HepG2 (cell line): ENCODE results near the gene MFF.

Source experiments
- ARNTL ChIP-seq: sonication (generic); formaldehyde crosslinking; IDR thresholded peaks from 2 replicates; pipeline ENCODE4 v1.4.0; 2020; ENCODE audit warnings: mild to moderate bottlenecking, missing genetic modification reagents
- DPF2 ChIP-seq: sonication (generic); formaldehyde crosslinking; IDR thresholded peaks from 2 replicates; pipeline ENCODE4 v1.4.0; 2020; ENCODE audit warnings: mild to moderate bottlenecking, low read depth, missing genetic modification reagents, borderline replicate concordance
- FOXJ3 ChIP-seq: sonication (generic); formaldehyde crosslinking; IDR thresholded peaks from 2 replicates; pipeline ENCODE4 v1.4.0; 2020; ENCODE audit warnings: missing genetic modification reagents, mild to moderate bottlenecking, borderline replicate concordance
- FOXK1 ChIP-seq: sonication (generic); formaldehyde crosslinking; IDR thresholded peaks from 2 replicates; pipeline ENCODE4 v1.4.0; 2020; ENCODE audit warnings: low read depth, missing genetic modification reagents, borderline replicate concordance
- FOXM1 ChIP-seq: sonication (generic); formaldehyde crosslinking; IDR thresholded peaks from 2 replicates; pipeline ENCODE4 v1.5.0; 2020; ENCODE audit warnings: missing genetic modification reagents
- NFATC3 ChIP-seq: sonication (generic); formaldehyde crosslinking; IDR thresholded peaks from 2 replicates; pipeline ENCODE4 v1.5.1; 2020; ENCODE audit warnings: mild to moderate bottlenecking, missing genetic modification reagents
- POLR2A ChIP-seq, 2 experiments: IDR thresholded peaks; 2 replicates each; pipeline ENCODE4 v1.6.1; 2011; ENCODE audit warnings: low read depth in 2 of 2, low read length in 2 of 2, mild to moderate bottlenecking in 1 of 2, moderate library complexity in 1 of 2; ENCODE audit not compliant: insufficient read depth in 1 of 2
- SRSF1 ChIP-seq: fragments of 200-400 bp; formaldehyde crosslinking; optimal IDR thresholded peaks from 2 replicates; pipeline ENCODE3; 2017; ENCODE audit warnings: mild to moderate bottlenecking, low read depth, low read length, moderate library complexity
- ZNF660 ChIP-seq: sonication (generic); formaldehyde crosslinking; IDR thresholded peaks from 2 replicates; pipeline ENCODE4 v1.5.1; 2020; ENCODE audit warnings: mild to moderate bottlenecking, low read depth, missing genetic modification reagents, borderline replicate concordance

DNA sequence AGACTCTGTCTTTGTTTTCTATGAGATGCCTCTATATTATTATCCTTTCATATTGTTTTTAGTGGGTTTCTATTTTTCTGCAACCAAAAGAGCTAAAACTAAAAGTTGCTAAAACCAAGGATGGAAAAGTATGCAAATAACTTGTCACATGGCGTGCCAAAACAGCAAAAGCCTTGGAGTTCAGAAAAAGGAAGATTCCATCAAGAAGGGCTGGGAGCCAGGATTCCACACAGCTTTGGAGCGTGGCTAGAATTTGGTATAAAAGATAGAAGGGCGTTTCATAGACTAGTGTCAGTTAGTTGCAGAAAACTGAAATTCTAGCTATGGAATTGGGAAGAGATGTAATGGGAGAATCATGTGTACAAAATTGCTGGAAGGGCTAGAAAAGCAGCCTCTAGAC, 58.6 kb downstream of the MFF start:
- TF ChIP-seq FOXK1 (CRISPR knock-in tag): no peak
- no peak for TF ChIP-seq POLR2A (IDR thresholded peaks at IDR 0.05; ENCODE audit: insufficient read depth in 1 of 2, low read depth in 2 of 2, low read length in 2 of 2)
- TF ChIP-seq ZNF660: no peak
- TF ChIP-seq FOXM1 (CRISPR knock-in tag): no peak
- no peak for TF ChIP-seq FOXJ3 (CRISPR knock-in tag)
- no peak for TF ChIP-seq ARNTL (CRISPR knock-in tag)
- TF ChIP-seq NFATC3 (CRISPR knock-in tag): no peak
- TF ChIP-seq SRSF1: no peak
- no peak for TF ChIP-seq DPF2 (CRISPR knock-in tag)
